NB4 (cell line): Measurements from ENCODE around the gene VPS8.

Experiments
- DNase-seq: peaks from one replicate; pipeline ENCODE4 v3.0.0; 2010; ENCODE audit warnings: low read depth
- H3K4me3 ChIP-seq: one replicate; pipeline ENCODE4 v1.5.1; 2011; ENCODE audit warnings: mild to moderate bottlenecking, low read depth, low read length, moderate library complexity
- MYC ChIP-seq: IDR thresholded peaks from 2 replicates; pipeline ENCODE4 v1.6.1; 2011; ENCODE audit warnings: low read depth, low read length
- POLR2A ChIP-seq: IDR thresholded peaks from 2 replicates; pipeline ENCODE4 v1.6.1; 2011; ENCODE audit warnings: mild to moderate bottlenecking; ENCODE audit not compliant: insufficient read length; ENCODE audit errors: extremely low read depth
- TF ChIP-seq, protein P1 (sequence below): IDR thresholded peaks from 2 replicates; pipeline ENCODE4 v1.6.1; 2011; ENCODE audit warnings: low read depth, low read length
- TF ChIP-seq, protein P2 (sequence below): IDR thresholded peaks from one replicate; pipeline ENCODE4 v1.5.1; 2012; ENCODE audit warnings: low read depth, low read length

The VPS8 gene

DNA sequence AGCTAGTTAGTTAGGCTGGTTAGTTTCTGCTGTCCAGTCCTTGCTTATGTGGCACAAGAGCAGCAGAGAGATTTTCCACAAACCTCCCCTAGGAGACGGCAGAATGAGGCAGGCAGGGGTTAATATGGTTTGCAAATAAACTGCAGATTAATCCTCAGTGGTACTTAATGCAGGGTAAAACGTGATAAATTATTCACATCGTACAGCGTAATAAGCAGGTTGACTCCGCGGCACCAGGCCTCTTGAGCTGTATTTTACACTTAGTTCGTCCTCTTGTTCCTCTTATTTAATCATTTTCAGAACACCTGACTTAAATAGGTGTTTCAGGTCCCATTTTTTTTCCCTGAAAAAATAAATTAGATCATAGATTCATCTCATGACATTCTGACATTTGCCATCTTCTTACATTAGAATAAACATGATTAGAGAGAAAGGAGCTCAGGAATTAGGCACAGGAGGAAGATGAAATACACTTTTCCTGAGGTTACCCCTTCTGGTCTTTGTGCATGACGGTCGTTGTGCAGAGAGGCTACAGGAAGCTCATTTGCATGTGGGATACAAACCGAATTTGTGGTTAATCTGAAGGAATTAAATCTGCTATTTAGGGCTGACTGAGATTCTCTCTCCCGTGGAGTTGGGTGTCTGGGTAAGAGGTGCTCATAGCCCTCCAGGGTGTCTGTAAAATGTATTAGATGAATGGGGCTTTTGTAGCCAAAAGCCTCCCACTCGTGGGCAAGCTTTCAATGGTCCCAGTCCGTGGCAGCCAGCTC lies 27.1 kb upstream of the VPS8 start:
- TF ChIP-seq MYC (no peak), POLR2A (no peak)
- TF ChIP-seq, protein P1, sequence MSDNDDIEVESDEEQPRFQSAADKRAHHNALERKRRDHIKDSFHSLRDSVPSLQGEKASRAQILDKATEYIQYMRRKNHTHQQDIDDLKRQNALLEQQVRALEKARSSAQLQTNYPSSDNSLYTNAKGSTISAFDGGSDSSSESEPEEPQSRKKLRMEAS = no peak
- TF ChIP-seq, protein P2, sequence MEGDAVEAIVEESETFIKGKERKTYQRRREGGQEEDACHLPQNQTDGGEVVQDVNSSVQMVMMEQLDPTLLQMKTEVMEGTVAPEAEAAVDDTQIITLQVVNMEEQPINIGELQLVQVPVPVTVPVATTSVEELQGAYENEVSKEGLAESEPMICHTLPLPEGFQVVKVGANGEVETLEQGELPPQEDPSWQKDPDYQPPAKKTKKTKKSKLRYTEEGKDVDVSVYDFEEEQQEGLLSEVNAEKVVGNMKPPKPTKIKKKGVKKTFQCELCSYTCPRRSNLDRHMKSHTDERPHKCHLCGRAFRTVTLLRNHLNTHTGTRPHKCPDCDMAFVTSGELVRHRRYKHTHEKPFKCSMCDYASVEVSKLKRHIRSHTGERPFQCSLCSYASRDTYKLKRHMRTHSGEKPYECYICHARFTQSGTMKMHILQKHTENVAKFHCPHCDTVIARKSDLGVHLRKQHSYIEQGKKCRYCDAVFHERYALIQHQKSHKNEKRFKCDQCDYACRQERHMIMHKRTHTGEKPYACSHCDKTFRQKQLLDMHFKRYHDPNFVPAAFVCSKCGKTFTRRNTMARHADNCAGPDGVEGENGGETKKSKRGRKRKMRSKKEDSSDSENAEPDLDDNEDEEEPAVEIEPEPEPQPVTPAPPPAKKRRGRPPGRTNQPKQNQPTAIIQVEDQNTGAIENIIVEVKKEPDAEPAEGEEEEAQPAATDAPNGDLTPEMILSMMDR = no peak
- DNase-seq = peak; percentile 49
- H3K4me3 ChIP-seq = no peak overlapping the region

DNA sequence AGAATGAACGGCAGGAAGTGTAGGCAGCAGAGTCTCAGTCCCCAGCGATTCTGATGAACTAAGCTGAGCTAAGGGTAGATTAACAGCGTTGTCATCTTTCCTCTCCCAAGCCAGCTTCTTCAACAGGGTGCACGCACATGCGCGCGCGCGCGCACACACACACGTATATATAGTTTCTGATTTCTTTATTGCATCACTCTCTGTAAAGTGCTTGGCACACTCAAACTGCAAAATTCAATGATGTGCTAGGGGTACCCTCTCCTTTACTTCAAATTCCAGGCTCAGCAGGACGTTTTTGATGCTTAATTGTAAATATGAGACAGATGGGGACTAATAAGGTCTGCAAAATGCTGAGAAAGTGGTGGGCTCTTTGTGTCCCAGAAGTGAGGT lies 26.1 kb upstream of the VPS8 start:
- TF ChIP-seq, protein P1 = no peak
- no peak for TF ChIP-seq MYC
- TF ChIP-seq, protein P2 = no peak
- no peak for TF ChIP-seq POLR2A
- peak; percentile 49 for DNase-seq

DNA sequence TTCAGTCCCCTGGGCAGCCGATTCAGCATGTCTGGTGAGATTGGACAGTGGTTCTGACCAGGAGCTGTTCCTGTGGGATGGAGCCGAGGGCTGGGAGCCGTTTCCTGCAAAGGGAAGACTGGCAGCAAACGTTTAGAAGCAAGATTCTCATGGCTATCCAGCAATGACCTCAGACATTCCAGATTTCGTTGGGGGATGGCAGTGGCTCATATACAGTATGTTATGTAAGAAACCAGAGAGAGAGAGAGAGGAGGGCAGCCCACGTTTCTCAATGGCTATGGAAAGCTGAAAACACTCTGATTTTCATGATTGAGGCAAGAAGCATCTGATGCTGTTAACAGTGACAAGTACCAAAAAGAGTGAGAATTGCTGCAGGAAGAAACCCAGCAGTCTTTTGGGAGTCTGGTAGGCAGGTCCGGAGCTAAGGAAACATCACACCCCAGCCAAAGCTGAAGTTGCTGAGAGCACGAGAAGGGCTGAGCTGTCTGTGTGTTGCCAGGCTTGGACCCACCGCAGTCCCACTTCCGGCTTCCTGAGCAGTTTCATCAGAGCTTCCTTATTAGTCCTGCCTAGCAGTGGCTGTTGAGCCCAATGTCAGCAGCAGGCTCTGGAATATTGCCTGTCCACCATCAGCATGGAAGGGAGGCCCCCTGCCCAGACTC lies 25.6 kb upstream of the VPS8 start:
- peak; percentile 91 for DNase-seq
- peak overlapping the region; percentile 43 for H3K4me3 ChIP-seq
- no peak for TF ChIP-seq MYC
- TF ChIP-seq, protein P1 = peak; percentile 37

More for the DNA sequence above, 26.1 kb upstream of the VPS8 start:
- peak overlapping the region; percentile 43 for H3K4me3 ChIP-seq

DNA sequence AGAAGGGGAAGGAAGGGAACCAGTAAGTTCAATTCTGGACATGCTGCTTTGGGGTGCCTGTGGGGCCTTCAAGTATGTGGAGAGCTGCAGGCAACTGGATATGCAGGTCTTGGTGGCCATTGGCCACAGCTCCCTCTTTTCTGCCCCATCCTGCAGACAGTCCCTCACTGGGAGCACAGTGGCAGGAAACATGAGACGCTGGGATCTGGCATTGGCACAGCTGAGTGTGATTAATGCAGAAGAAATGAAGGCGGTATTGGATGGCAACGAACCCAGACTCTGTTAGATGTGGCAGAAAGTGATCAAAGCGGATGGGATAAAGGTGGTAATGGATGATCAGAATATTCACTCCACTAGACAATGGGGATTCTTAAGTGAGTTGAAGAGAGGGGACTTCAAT lies 23.2 kb upstream of the VPS8 start:
- H3K4me3 ChIP-seq = no peak overlapping the region
- TF ChIP-seq, protein P1 = no peak
- TF ChIP-seq POLR2A = no peak
- no peak for TF ChIP-seq MYC
- TF ChIP-seq, protein P2 = no peak
- DNase-seq = no peak

DNA sequence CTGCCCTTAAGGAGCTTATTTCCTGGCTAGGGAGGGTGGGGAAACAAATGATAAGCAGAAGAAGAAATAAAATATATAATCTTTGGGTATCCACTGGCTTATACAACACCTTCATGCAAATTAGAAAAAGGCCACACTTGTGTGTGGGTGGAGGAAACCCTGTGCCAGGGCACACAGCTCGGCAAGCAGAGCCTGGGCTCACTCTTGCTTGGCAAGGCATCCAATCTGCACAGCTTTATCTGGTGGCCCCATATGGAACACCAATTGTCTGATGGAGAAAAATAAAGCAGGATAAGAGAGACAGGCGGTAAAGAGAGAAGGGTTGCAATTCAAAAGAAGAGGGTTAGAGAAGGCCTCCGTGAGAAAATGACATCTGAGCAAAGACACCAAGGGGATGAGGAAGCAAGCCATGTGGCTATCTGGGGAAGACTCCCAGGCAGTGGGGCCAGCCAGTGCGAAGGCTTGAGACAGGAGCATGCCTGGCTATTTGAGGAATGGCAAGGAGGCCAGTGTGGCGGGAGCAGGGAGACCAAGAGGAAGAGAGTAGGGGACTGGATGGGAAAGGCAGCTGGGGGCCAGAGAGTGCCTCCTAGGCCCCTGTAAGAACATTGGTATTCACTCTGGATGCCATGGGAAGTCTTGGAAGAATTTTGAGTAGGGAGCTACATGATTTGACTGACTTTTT lies 22.5 kb upstream of the VPS8 start:
- TF ChIP-seq, protein P1 = no peak
- TF ChIP-seq POLR2A = no peak
- TF ChIP-seq MYC = no peak
- TF ChIP-seq, protein P2 = no peak
- DNase-seq = no peak
- no peak overlapping the region for H3K4me3 ChIP-seq

DNA sequence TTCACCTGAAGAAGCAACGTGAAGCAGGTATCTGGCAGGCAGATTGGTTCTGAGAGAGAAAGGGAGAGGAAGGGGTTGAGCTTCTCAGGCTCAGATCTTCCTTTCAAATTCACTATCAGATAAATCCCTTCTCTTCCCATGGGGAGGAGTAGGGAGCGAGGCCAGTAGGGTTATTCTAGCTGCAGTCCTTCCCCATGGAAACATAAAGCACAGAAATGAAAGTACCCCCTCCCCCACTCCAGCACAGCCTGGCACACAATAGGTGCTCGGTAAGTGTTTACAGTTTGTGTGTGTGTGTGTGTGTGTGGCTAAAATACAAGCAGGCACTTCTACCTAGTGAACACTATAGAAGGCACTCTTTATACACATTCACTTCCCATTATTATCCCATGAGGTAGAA lies 20.8 kb upstream of the VPS8 start:
- no peak for TF ChIP-seq POLR2A
- TF ChIP-seq, protein P2 = no peak
- no peak for TF ChIP-seq MYC
- DNase-seq = no peak
- no peak overlapping the region for H3K4me3 ChIP-seq
